Endothelial cell of umbilical vein (primary cell): ENCODE data around the gene MCU. TPM values are rescaled to one million over a fixed set of nuclear protein-coding genes. Genes with fewer than 3 reads are reported as not detected.

ENCODE experiments used
- BruUV-seq: library from RNA; stranded (reverse); fragments of 400-500 nt; replicated peaks from 2 replicates; lab custom pipeline; 2021; lab: Mats Ljungman, UMichigan
- CTCF ChIA-PET: fragments of 300-600, 350-600 bp; sonication (Branson Sonifier 250); formaldehyde crosslinking; loops from one replicate; lab custom pipeline; 2021; ENCODE audit warnings: antibody characterized with exemption, inconsistent platforms; lab: Charles Lee
- POLR2A ChIA-PET: fragments of 300-600, 350-600 bp; sonication (Branson Sonifier 250); formaldehyde crosslinking; loops from one replicate; lab custom pipeline; 2021; ENCODE audit warnings: antibody characterized with exemption, inconsistent platforms; lab: Charles Lee
- DNase-seq: peaks from one replicate; pipeline ENCODE4 v3.0.0-alpha.2; 2011; ENCODE audit warnings: low read depth, low spot score
- FAIRE-seq: peaks from 2 replicates; lab custom pipeline; 2011; peaks lifted over from hg19 to GRCh38; lab: Jason Lieb, UNC
- H2AFZ ChIP-seq: 2 replicates; pipeline ENCODE4 v1.6.0; 2012; ENCODE audit warnings: low read depth, low read length, control low read depth, inconsistent platforms
- H3K27ac ChIP-seq: 2 replicates; pipeline ENCODE4 v1.5.1; 2011; ENCODE audit warnings: low read depth, mild to moderate bottlenecking, control low read depth, low read length, moderate library complexity; ENCODE audit not compliant: insufficient read depth
- H3K27me3 ChIP-seq, 2 experiments: 2 replicates each; pipeline versions ENCODE4 v1.6.0 to v1.6.1; 2011; ENCODE audit warnings: low read length in 2 of 2, mixed read lengths in 1 of 2; ENCODE audit not compliant: control insufficient read depth in 2 of 2, insufficient read depth in 2 of 2
- H3K36me3 ChIP-seq, 2 experiments: 2 replicates in 1 of 2; 3 replicates in 1 of 2; pipeline ENCODE4 v1.5.1; 2011; ENCODE audit warnings: low read length in 2 of 2, mild to moderate bottlenecking in 1 of 2, moderate library complexity in 1 of 2; ENCODE audit not compliant: control insufficient read depth in 2 of 2, insufficient read depth in 2 of 2; ENCODE audit errors: extremely low read depth in 1 of 2
- H3K4me1 ChIP-seq: 3 replicates; pipeline ENCODE4 v1.5.1; 2011; ENCODE audit warnings: mild to moderate bottlenecking, low read length; ENCODE audit not compliant: control insufficient read depth, insufficient read depth; ENCODE audit errors: extremely low read depth
- H3K4me2 ChIP-seq: 2 replicates; pipeline ENCODE4 v1.6.1; 2011; ENCODE audit warnings: low read length, control low read depth, mixed read lengths; ENCODE audit not compliant: insufficient read depth
- H3K4me3 ChIP-seq, 3 experiments: fragments of 200-600 bp in 1 of 3; sonication (generic), shearing (Covaris generic) in 1 of 3; replicated peaks in 1 of 3; 2 replicates each; pipeline ENCODE4 v1.5.1; 2011 to 2016; ENCODE audit warnings: control low read depth in 3 of 3, low read length in 3 of 3, mild to moderate bottlenecking in 2 of 3, inconsistent platforms in 1 of 3, low read depth in 1 of 3, moderate library complexity in 1 of 3; ENCODE audit not compliant: insufficient read depth in 1 of 3
- H3K79me2 ChIP-seq: 2 replicates; pipeline ENCODE4 v1.6.0; 2012; ENCODE audit warnings: low read length, inconsistent platforms; ENCODE audit not compliant: control insufficient read depth, insufficient read depth
- H3K9ac ChIP-seq: replicated peaks from 2 replicates; pipeline ENCODE3; 2011; ENCODE audit warnings: low read length, control low read depth; ENCODE audit not compliant: insufficient read depth; ENCODE audit errors: extremely low read depth
- H3K9me1 ChIP-seq: replicated peaks from 3 replicates; pipeline ENCODE4 v1.6.0; 2011; ENCODE audit warnings: mild to moderate bottlenecking, low read length; ENCODE audit not compliant: control insufficient read depth, insufficient read depth; ENCODE audit errors: extremely low read depth
- H3K9me3 ChIP-seq: replicated peaks from 2 replicates; pipeline ENCODE4 v1.5.1; 2012; ENCODE audit warnings: low read length, inconsistent platforms; ENCODE audit not compliant: control insufficient read depth, insufficient read depth
- H4K20me1 ChIP-seq: replicated peaks from 2 replicates; pipeline ENCODE3; 2011; ENCODE audit warnings: mild to moderate bottlenecking, low read length; ENCODE audit not compliant: control insufficient read depth, insufficient read depth; ENCODE audit errors: extremely low read depth
- EZH2 ChIP-seq: IDR thresholded peaks from 2 replicates; pipeline ENCODE4 v1.6.1; 2012; ENCODE audit warnings: borderline replicate concordance, low read depth, mild to moderate bottlenecking, moderate library complexity, low read length, inconsistent platforms; ENCODE audit not compliant: severe bottlenecking
- FOS ChIP-seq: IDR thresholded peaks from 2 replicates; pipeline ENCODE4 v1.6.1; 2011; ENCODE audit warnings: mild to moderate bottlenecking, low read length, moderate library complexity, borderline replicate concordance; ENCODE audit not compliant: insufficient read depth
- GATA2 ChIP-seq: IDR thresholded peaks from 2 replicates; pipeline ENCODE4 v1.7.0; 2011; ENCODE audit warnings: low read depth, mild to moderate bottlenecking, moderate library complexity, mixed read lengths, low read length; ENCODE audit not compliant: insufficient read length, insufficient read depth
- JUN ChIP-seq: IDR thresholded peaks from 2 replicates; pipeline ENCODE4 v1.6.1; 2011; ENCODE audit warnings: borderline replicate concordance, low read depth; ENCODE audit not compliant: insufficient read length, insufficient read depth
- MAX ChIP-seq: IDR thresholded peaks from 2 replicates; pipeline ENCODE4 v1.6.1; 2011; ENCODE audit not compliant: insufficient read depth, insufficient read length
- MYC ChIP-seq: IDR thresholded peaks from one replicate; pipeline ENCODE4 v1.6.1; 2011; ENCODE audit warnings: mild to moderate bottlenecking, low read depth, low read length
- POLR2A ChIP-seq: IDR thresholded peaks from 2 replicates; pipeline ENCODE4 v1.6.1; 2012; ENCODE audit warnings: low read depth, mild to moderate bottlenecking, control low read depth, low read length
- POLR2AphosphoS5 ChIP-seq: IDR thresholded peaks from 2 replicates; pipeline ENCODE4 v1.6.1; 2012; ENCODE audit warnings: low read depth, mild to moderate bottlenecking, control low read depth, low read length, moderate library complexity; ENCODE audit not compliant: insufficient read depth
- dilution Hi-C: fragments of 300-500 bp; cut with MboI; formaldehyde crosslinking; loops from one replicate; pipeline ENCODE4 v1.15.0; 2019; ENCODE audit warnings: low sequenced_read_pairs; ENCODE audit not compliant: extremely low pct_ligation_motif_present
- intact Hi-C: fragments of 100-400 bp; cut with micrococcal nuclease; formaldehyde crosslinking; loops from one replicate; pipeline ENCODE4 v1.10.0; 2022
- polyA plus RNA-seq, 4 experiments: library from polyadenylated mRNA; depleted of rRNA in 3 of 4; stranded (reverse) in 3 of 4; unstranded in 1 of 4; fragments of >200 nt; gene quantifications; 2 replicates each; pipeline versions ENCODE4 v1.2.1 to v1.2.3, GENCODE V29; 2011 to 2012; ENCODE audit warnings: missing spikeins in 1 of 4
- total RNA-seq: library from RNA; stranded (reverse); gene quantifications from 2 replicates; pipeline ENCODE4 v1.2.3, GENCODE V29; 2021
- TF ChIP-seq, protein P1 (sequence below), 2 donors: IDR thresholded peaks; 1 replicate in 1 of 2; 2 replicates in 1 of 2; pipeline ENCODE4 v1.5.1; 2011; ENCODE audit warnings: low read length in 2 of 2, mild to moderate bottlenecking in 2 of 2, moderate library complexity in 2 of 2, control low read depth in 1 of 2, inconsistent platforms in 1 of 2, low read depth in 1 of 2; ENCODE audit not compliant: insufficient read depth in 1 of 2; ENCODE audit errors: extremely low read depth in 1 of 2

The MCU gene
- total and polyA plus RNA-seq, 2 donors (not counting 3 experiments of a cell fraction or from before 2014, with no cell fraction given): 25.2 to 37.2 TPM

- H3K79me2 ChIP-seq: no peaks in the 10 kb centered on the region
- BruUV-seq: no TSS peak
- no peak within 1 kb of the TSS for H3K27ac ChIP-seq
- H4K20me1 ChIP-seq: no peaks in the 10 kb centered on the region
- no peak within 1 kb of the TSS for H3K4me3 ChIP-seq
- no peaks in the 10 kb centered on the region for H3K9me3 ChIP-seq
- ChIA-PET POLR2A (no interaction called here), CTCF (interaction anchor here (1.0 to 1.3 kb wide), 2 partner anchors 12 to 44 kb away, joined by 3 read pairs; no protein-coding TSS in a partner anchor)
- intact Hi-C loops: no loop called here
- H3K27me3 ChIP-seq: no peaks in the 10 kb centered on the region
- H3K4me2 ChIP-seq: no peak within 1 kb of the TSS
- peaks cover under 1% of the 10 kb centered on the region for H3K4me1 ChIP-seq
- DNase-seq: peak; percentile 13
- TF ChIP-seq POLR2A: no peak
- no peak for TF ChIP-seq MYC
- TF ChIP-seq POLR2AphosphoS5: no peak
- TF ChIP-seq GATA2: no peak
- no peak for TF ChIP-seq FOS
- no peak for TF ChIP-seq MAX
- no peak for TF ChIP-seq JUN
- TF ChIP-seq, protein P1, sequence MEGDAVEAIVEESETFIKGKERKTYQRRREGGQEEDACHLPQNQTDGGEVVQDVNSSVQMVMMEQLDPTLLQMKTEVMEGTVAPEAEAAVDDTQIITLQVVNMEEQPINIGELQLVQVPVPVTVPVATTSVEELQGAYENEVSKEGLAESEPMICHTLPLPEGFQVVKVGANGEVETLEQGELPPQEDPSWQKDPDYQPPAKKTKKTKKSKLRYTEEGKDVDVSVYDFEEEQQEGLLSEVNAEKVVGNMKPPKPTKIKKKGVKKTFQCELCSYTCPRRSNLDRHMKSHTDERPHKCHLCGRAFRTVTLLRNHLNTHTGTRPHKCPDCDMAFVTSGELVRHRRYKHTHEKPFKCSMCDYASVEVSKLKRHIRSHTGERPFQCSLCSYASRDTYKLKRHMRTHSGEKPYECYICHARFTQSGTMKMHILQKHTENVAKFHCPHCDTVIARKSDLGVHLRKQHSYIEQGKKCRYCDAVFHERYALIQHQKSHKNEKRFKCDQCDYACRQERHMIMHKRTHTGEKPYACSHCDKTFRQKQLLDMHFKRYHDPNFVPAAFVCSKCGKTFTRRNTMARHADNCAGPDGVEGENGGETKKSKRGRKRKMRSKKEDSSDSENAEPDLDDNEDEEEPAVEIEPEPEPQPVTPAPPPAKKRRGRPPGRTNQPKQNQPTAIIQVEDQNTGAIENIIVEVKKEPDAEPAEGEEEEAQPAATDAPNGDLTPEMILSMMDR (IDR thresholded peaks at IDR 0.05; ENCODE audit: extremely low read depth in 1 of 2, insufficient read depth in 1 of 2, low read depth in 1 of 2, low read length in 2 of 2): no peak
- no peak for TF ChIP-seq EZH2
- H2AFZ ChIP-seq: no peak within 1 kb of the TSS
- no peak within 1 kb of the TSS for H3K9ac ChIP-seq
- no peak for FAIRE-seq
- dilution Hi-C loops: no loop called here
- H3K36me3 ChIP-seq: no peaks in the 10 kb centered on the region
- no peaks in the 10 kb centered on the region for H3K9me1 ChIP-seq
These were observed 201.3 kb downstream of the MCU start, which contains the start of gene OIT3 for GRCh38 chr10:72893136-72893798. OIT3 (plus strand) TSS chr10:72893739; CDS start chr10:72893799, 60 bp downstream.
